HG02943 (cell line): ENCODE results near the gene GPAT2.
"Not testable (repeated sequence)": the region's sequence is repeated elsewhere in the genome, so short reads cannot be mapped to it uniquely, and the experiment has no call there.

Experiments used
- ATAC-seq: cut with Tn5 transposase; IDR thresholded peaks from one replicate; pipeline ENCODE4 v1.9.1; 2021; ENCODE audit warnings: mild to moderate bottlenecking, low read depth, moderate library complexity; ENCODE audit not compliant: unreplicated experiment

GPAT2 gene

GRCh38 chr2:96065954-96066353 lies 31.2 kb upstream of the GPAT2 start:
- not testable (repeated sequence) for ATAC-seq

DNA sequence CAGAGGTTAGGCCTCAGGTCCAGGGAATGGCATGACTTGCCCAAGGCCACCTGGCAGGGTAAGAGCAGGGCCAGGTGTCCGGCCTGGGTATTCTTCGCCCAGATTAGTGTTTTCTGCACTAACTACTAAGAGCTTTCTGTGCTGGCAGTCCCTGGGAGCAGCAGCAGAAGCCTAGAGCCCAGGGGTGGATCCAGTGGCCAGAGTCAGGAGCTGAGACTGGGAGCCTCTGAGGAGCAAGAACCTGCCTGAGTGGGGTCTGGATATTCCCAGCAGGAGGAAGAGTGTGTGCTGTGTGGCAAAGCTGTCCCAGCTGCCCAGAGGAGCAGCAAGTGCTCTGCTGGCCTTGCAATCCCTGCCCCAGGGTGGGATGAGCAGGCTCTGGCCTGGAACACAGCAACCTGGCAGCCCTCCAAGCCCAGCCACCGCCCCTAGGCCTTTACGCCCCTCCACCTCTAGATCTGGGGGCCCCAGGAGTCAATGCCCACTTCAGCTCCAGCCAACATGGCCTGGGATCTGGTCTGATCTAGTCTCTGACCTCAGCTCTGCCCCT lies 30.7 kb upstream of the GPAT2 start:
- no peak for ATAC-seq

DNA sequence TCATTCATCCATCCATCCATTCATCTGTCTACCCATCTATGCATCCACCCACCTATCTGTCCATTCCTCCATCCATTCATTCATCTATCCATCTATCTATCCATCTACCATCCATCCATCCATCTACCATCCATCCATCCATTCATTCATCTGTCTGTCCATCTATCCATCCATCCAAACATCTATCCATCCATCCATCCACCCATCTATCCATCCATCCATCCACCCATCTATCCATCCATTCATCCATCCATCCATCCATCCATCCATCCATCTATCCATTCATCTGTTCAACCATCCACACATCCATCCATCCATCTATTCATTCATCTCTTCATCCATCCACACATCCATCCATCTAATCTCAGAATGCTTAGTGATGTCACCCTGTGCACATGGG lies 30.0 kb upstream of the GPAT2 start:
- ATAC-seq, result not testable (repeated sequence)

DNA sequence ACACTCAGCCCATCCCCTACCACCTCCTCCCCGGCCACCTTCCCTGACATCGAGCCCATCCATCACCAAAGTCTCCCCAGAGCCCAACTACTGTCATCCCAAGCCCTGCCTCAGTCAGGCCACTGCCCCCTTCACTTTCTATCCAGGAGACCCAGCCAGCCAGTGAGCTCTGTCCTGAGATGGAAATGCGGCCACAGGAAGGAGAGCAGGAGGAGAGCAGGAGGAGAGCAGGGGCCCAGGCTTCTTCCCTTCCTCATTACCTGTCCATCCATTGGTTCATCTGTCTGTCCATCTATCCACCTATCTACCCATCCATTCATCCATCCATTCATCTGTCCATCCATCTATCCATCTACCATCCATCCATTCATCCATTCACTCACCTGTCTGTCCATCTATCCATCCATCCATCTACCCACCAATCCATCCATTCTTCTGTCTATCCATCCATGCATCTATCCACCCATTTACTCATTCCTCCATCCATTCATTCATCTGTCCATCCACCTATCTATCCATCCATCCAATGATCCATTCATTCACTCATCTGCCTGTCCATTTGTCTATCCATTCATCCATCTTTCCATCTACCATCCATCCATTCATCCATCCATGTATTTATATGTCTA lies 29.4 kb upstream of the GPAT2 start:
- ATAC-seq, result not testable (repeated sequence)

DNA sequence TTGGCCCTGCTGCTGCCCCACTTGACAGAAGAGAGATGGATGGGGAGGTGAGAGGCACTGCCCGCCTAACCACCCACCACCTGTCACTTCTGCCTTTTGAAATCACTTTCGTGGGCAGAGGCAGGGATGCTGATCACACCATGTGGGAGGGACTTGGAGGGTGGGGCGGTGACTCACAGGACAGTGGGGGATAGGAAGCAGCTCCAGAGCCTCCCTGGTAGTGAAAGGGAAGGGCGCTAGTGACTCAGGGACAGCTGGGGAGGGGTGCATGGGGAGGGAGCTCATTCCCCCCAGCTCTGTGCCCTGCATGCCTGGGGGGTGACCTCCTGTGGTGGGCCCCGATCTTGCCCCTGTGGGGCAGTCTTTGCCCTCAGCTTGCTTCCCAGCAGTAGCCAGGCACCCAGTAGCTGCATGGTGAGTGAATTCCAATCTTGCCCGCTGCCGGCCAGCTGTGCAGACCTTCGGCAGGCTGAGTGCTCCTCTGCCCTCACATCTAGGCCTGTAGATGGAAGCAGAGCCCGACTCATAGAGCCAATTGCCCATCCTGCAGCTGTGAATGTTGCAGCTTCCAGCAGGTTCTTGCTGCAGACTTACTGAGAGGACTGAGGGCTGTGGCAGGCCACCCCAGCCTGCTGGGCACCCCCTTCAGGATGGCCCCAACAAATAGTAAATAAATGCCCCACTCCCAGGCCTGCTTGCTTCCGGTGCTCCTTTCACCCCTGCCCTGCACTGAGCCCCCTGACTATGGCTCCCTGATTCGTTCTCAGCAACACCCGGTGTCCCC lies 28.6 kb upstream of the GPAT2 start:
- not testable (repeated sequence) for ATAC-seq

DNA sequence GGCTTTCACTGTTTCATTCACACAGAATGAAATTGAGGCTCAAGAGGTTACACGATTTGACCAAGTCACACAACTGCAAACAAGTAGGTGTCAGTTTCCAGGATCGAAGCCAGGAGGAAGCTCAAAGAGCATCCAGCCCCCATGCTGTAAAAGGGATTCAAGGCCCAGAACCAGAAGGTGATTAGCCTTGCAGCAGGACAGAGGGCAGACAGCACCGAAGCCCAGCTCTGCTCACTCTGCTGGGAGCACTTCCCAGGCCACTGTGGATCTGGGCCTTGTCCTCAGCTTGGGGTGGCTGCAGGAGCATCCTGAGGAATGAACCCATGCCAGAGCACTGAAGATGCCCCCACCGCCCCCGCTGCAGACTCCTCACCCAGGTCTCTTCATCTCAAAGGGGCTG lies 27.8 kb upstream of the GPAT2 start:
- ATAC-seq, result not testable (repeated sequence)

GRCh38 chr2:96061901-96062300 lies 27.2 kb upstream of the GPAT2 start:
- not testable (repeated sequence) for ATAC-seq

- not testable (repeated sequence) for ATAC-seq
Observed at GRCh38 chr2:96061197-96061817, 26.6 kb upstream of the GPAT2 start.

GRCh38 chr2:96060325-96060724 lies 25.6 kb upstream of the GPAT2 start:
- not testable (repeated sequence) for ATAC-seq

GRCh38 chr2:96059443-96059842 lies 24.7 kb upstream of the GPAT2 start:
- ATAC-seq, result not testable (repeated sequence)

- ATAC-seq, result not testable (repeated sequence)
Observed at GRCh38 chr2:96055830-96056229, 21.1 kb upstream of the GPAT2 start.

DNA sequence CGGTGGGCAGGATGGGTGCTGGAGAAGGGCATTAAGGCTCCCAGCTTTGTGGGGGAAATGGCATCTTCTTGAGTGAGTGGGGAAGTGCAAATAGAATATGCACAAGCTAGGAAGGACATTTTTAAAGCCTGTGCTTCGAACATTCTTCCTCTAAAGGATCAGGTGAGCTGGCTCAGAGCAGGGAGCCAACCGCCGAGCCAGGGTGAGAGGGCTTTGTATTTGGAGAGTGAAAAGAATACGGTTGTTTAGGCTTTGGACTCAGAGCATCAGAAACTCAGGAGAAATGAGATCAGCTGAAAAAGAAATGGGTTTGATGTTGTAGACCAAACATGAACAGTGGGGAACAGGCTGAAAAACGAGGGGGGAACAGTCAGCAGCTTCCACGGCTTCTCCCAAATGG lies 19.8 kb upstream of the GPAT2 start:
- ATAC-seq, result not testable (repeated sequence)

GRCh38 chr2:96053385-96053784 lies 18.7 kb upstream of the GPAT2 start:
- not testable (repeated sequence) for ATAC-seq

DNA sequence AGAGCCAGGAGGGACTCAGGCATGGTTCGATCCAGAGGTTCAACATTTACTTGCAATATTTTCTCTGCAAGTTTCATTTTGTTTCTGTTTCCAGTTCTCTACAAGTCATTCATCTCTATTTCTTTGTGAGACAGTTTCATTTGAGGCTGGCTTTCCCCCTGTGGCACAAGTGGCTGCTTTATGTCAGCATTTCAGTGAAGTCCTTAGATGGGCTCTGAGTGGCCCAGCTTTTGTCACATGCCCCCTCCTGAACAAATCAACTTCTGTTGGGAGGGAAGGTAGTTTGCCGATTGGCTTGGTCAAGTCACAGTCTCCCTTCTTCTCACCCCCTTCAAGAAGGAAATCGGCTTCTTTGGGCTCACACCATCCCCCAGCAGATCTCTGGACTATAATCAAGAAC lies 17.9 kb upstream of the GPAT2 start:
- not testable (repeated sequence) for ATAC-seq

- ATAC-seq, result not testable (repeated sequence)
Observed at GRCh38 chr2:96049917-96050262, 15.2 kb upstream of the GPAT2 start.

DNA sequence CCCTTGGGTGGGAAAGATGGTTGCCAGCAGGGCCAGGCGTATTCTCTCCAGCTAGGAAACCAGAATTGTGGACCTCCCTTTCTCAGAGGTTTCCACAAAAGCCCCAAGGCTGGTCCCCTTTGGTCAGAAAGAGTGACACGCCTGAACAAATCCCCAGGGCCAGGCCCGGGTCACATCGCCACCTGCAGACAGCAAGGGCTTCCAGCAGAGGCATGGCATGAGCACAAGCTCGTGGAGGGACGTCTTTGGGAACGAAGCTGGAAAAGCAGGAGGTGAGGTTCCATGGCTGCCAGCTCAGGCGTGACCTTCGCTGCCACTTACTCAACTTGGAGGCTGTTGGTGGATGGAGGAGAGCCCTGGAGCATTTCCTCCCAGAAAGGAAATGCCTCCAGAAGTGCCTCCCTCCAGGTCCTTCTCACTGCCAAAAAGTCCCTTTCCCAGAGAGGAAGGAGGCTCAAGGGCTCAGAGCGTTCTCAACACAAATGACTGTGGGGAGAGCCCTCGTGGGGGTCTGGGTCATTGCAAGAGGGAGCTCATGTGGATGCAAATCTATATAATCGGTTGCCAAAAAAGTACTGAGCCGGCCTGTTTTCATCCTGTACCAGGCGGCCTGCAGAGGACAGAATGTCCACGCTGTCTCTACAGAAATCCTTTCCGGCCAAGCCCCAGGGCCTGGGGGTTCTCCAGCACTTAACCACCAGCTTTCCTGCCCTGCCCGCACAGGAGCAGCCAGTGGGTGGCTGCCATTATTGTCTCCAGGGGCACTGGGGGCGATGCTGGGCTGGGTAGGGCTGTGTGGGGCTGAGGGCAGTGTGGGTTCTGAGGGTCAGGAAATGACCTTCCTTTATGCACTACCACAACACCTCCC lies 14.6 kb upstream of the GPAT2 start:
- not testable (repeated sequence) for ATAC-seq

GRCh38 chr2:96035554-96035953 lies 838 bp upstream of the GPAT2 start:
- ATAC-seq, result not testable (repeated sequence)

DNA sequence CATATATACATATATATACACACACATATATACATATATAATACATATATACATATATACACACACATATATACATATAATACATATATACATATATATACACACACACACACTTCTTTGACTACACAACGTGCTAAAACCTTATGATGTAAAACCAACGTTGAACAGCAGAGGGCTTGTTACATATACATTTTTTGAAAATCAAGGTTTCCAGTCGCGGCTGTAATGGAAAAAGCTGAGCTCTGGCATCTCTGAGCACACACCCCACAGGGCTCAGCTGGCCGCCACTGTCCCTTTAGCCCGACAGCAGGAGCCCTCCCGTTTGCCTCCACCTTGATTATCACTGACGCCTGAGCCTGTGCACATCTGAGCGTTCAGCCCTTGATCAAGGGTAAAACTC lies 719 bp downstream of the GPAT2 start:
- not testable (repeated sequence) for ATAC-seq

DNA sequence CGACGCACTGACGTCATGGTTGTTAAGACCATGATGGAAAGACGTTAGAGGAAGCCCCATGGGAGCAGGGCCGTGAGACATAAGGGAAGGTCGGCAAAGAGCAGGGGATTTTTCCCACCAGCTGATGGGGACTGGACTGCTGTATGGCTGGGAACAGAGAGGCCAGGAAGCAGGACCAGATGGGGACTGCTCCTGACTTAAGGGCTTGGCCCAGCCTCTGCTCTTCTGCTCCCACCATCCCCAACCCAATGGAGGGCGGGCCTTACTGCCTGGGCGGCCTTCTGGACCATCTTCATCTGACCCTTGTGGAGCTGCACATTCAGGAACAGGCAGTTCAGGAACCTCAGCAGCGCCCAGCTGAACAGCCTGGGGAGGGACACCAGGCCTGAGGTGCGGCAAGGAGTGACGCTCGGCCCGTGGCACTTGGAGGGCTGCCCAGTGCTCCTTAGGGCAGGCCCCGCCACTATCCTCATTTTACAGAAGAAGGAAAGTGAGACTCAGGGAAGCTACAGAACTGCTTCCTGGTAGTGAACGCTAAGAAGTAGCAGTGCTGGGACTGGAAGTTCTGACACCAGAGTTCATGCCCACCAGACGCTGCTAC lies 6.9 kb downstream of the GPAT2 start:
- ATAC-seq, result not testable (repeated sequence)

- not testable (repeated sequence) for ATAC-seq
Observed at GRCh38 chr2:96025755-96026154, 9.0 kb downstream of the GPAT2 start.
